HepG2 (cell line): Measurements from ENCODE around the gene PHF3. TPM values are rescaled to one million over a fixed set of nuclear protein-coding genes. Genes with fewer than 3 reads are reported as not detected.

Experiments
- BATF2 ChIP-seq: sonication (generic); formaldehyde crosslinking; IDR thresholded peaks from 2 replicates; pipeline ENCODE4 v1.8.0; 2022; ENCODE audit warnings: mild to moderate bottlenecking, missing genetic modification reagents, moderate library complexity
- CCAR2 ChIP-seq: fragments of 200-400 bp; formaldehyde crosslinking; optimal IDR thresholded peaks from 2 replicates; pipeline ENCODE3; 2018; ENCODE audit warnings: low read depth, mild to moderate bottlenecking, low read length, moderate library complexity
- MLLT10 ChIP-seq: sonication (generic); formaldehyde crosslinking; IDR thresholded peaks from 2 replicates; pipeline ENCODE4 v1.4.0; 2020; ENCODE audit warnings: missing genetic modification reagents
- POLR2AphosphoS2 ChIP-seq: IDR thresholded peaks from 2 replicates; pipeline ENCODE4 v1.6.1; 2011; ENCODE audit warnings: low read depth, low read length, improper control_type of control experiment
- SMYD3 ChIP-seq: sonication (generic); formaldehyde crosslinking; IDR thresholded peaks from 2 replicates; pipeline ENCODE4 v1.8.1; 2023; ENCODE audit warnings: mild to moderate bottlenecking, missing genetic modification reagents
- SNAPC4 ChIP-seq: sonication (generic); formaldehyde crosslinking; IDR thresholded peaks from 2 replicates; pipeline ENCODE4 v1.4.0; 2020; ENCODE audit warnings: mild to moderate bottlenecking, missing genetic modification reagents
- SRSF4 ChIP-seq: fragments of 200-400 bp; formaldehyde crosslinking; IDR thresholded peaks from one replicate; pipeline ENCODE4 v1.6.1; 2018; ENCODE audit warnings: mild to moderate bottlenecking, low read depth, low read length, moderate library complexity; ENCODE audit not compliant: poor library complexity, severe bottlenecking
- SRY ChIP-seq: sonication (generic); formaldehyde crosslinking; IDR thresholded peaks from 2 replicates; pipeline ENCODE4 v1.8.0; 2022; ENCODE audit warnings: mild to moderate bottlenecking, missing genetic modification reagents
- TAF15 ChIP-seq: fragments of 200-400 bp; formaldehyde crosslinking; IDR thresholded peaks from one replicate; pipeline ENCODE4 v1.6.1; 2018; ENCODE audit warnings: mild to moderate bottlenecking, low read depth, low read length; ENCODE audit not compliant: poor library complexity, severe bottlenecking
- U2AF2 ChIP-seq: fragments of 200-400 bp; formaldehyde crosslinking; IDR thresholded peaks from 2 replicates; pipeline ENCODE4 v1.6.1; 2017; ENCODE audit warnings: low read depth, mild to moderate bottlenecking, low read length
- ZBTB49 ChIP-seq: sonication (generic); formaldehyde crosslinking; IDR thresholded peaks from 2 replicates; pipeline ENCODE4 v1.4.0; 2020; ENCODE audit warnings: missing genetic modification reagents, borderline replicate concordance
- ZNF124 ChIP-seq: sonication (generic); formaldehyde crosslinking; IDR thresholded peaks from 2 replicates; pipeline ENCODE4 v1.4.0; 2020; ENCODE audit warnings: missing genetic modification reagents
- ZNF17 ChIP-seq: sonication (generic); formaldehyde crosslinking; IDR thresholded peaks from 2 replicates; pipeline ENCODE4 v1.5.0; 2020; ENCODE audit warnings: mild to moderate bottlenecking, missing genetic modification reagents
- ZNF446 ChIP-seq: sonication (generic); formaldehyde crosslinking; IDR thresholded peaks from 2 replicates; pipeline ENCODE4 v1.5.0; 2020; ENCODE audit warnings: mild to moderate bottlenecking, missing genetic modification reagents
- ZNF503 ChIP-seq: sonication (generic); formaldehyde crosslinking; IDR thresholded peaks from 2 replicates; pipeline ENCODE4 v1.4.0; 2020; ENCODE audit warnings: missing genetic modification reagents
- ZNF563 ChIP-seq: sonication (generic); formaldehyde crosslinking; IDR thresholded peaks from 2 replicates; pipeline ENCODE4 v1.8.0; 2022; ENCODE audit warnings: mild to moderate bottlenecking, moderate library complexity, missing genetic modification reagents
- ZNF713 ChIP-seq: sonication (generic); formaldehyde crosslinking; IDR thresholded peaks from 2 replicates; pipeline ENCODE4 v1.4.0; 2020; ENCODE audit warnings: mild to moderate bottlenecking, missing genetic modification reagents
- polyA plus RNA-seq, 8 experiments: library from polyadenylated mRNA; depleted of rRNA in 3 of 8; stranded (reverse) in 7 of 8; unstranded in 1 of 8; fragments of >200 nt; fragmentation: Illumina TruSeq in 4 of 8; extraction: Trizol in 4 of 8; gene quantifications; 2 replicates each; pipeline versions ENCODE4 v1.2.1 to v1.2.3, GENCODE V29; 2011 to 2016; ENCODE audit warnings: low read depth in 4 of 8, missing spikeins in 1 of 8, mixed read lengths in 1 of 8; ENCODE audit not compliant: insufficient read depth in 1 of 8
- total RNA-seq, 5 experiments: library from RNA; depleted of rRNA; stranded (reverse); fragments of >200 nt; fragmentation: Illumina TruSeq; extraction: Trizol; gene quantifications; 2 replicates each; pipeline ENCODE4 v1.2.3, GENCODE V29; 2016; ENCODE audit warnings: low read depth in 1 of 5

Gene PHF3
- total and polyA plus RNA-seq, 2 of the 13 experiments (the other 11 are each of a cell fraction or from before 2014, with no cell fraction given) = 19.8 to 70.4 TPM

- TF ChIP-seq ZNF503 (CRISPR knock-in tag) (peak; percentile 82; the same call in 1 of the 2 replicates), ZNF17 (no peak), ZNF446 (peak; percentile 97), SRSF4 (peak; percentile 83), BATF2 (CRISPR knock-in tag) (peak; percentile 89), SNAPC4 (no peak), ZNF713 (CRISPR knock-in tag) (peak; percentile 32; the same call in 1 of the 2 replicates), CCAR2 (no peak), MLLT10 (CRISPR knock-in tag) (peak; percentile 85; the same call in 1 of the 2 replicates), U2AF2 (no peak), ZNF563 (CRISPR knock-in tag) (peak; percentile 99), ZBTB49 (peak; percentile 91; the same call in 1 of the 2 replicates), SMYD3 (peak; percentile 90; the same call in 1 of the 2 replicates), TAF15 (peak; percentile 95), POLR2AphosphoS2 (no peak), ZNF124 (CRISPR knock-in tag) (no peak; the same call in 1 of the 2 replicates), SRY (CRISPR knock-in tag) (peak; percentile 96)
Measured at GRCh38 chr6:63635588-63636517, at the start of gene PHF3 (continued).
